HG03103 (cell line): ENCODE results near the gene AGO4.
"Not testable (repeated sequence)": the region's sequence is repeated elsewhere in the genome, so short reads cannot be mapped to it uniquely, and the experiment has no call there.

Source experiments
- ATAC-seq: cut with Tn5 transposase; IDR thresholded peaks from one replicate; pipeline ENCODE4 v1.9.1; 2021; ENCODE audit warnings: low read depth; ENCODE audit not compliant: unreplicated experiment

Gene AGO4

GRCh38 chr1:35810096-35810881 is 2.5 kb downstream of the AGO4 start:
- ATAC-seq: no peak

- not testable (repeated sequence) for ATAC-seq
Observed at GRCh38 chr1:35812754-35813153, 4.9 kb downstream of the AGO4 start.

- ATAC-seq: no peak
Observed at GRCh38 chr1:35825255-35825654, 17.4 kb downstream of the AGO4 start.

- ATAC-seq: no peak
Observed at GRCh38 chr1:35832276-35832905, 24.6 kb downstream of the AGO4 start.

GRCh38 chr1:35833395-35833794 is 25.6 kb downstream of the AGO4 start:
- ATAC-seq: no peak

- no peak for ATAC-seq
Observed at GRCh38 chr1:35834218-35834617, 26.4 kb downstream of the AGO4 start.

- no peak for ATAC-seq
Observed at GRCh38 chr1:35835398-35835797, 27.6 kb downstream of the AGO4 start.

GRCh38 chr1:35836734-35837133 is 28.9 kb downstream of the AGO4 start:
- no peak for ATAC-seq

GRCh38 chr1:35838693-35839245 is 31.0 kb downstream of the AGO4 start:
- no peak for ATAC-seq

- no peak for ATAC-seq
Observed at GRCh38 chr1:35844826-35845225, 37.0 kb downstream of the AGO4 start.

- ATAC-seq: no peak
Observed at GRCh38 chr1:35845766-35846165, 38.0 kb downstream of the AGO4 start.

GRCh38 chr1:35847935-35848565 is 40.2 kb downstream of the AGO4 start:
- no peak for ATAC-seq

GRCh38 chr1:35850051-35850450 is 42.2 kb downstream of the AGO4 start:
- ATAC-seq: no peak

GRCh38 chr1:35850716-35851115 is 42.9 kb downstream of the AGO4 start:
- no peak for ATAC-seq

GRCh38 chr1:35851132-35851869 is 43.5 kb downstream of the AGO4 start:
- no peak for ATAC-seq

GRCh38 chr1:35852241-35852640 is 44.4 kb downstream of the AGO4 start:
- ATAC-seq: no peak

- no peak for ATAC-seq
Observed at GRCh38 chr1:35854989-35855700, 47.3 kb downstream of the AGO4 start.

- ATAC-seq: no peak
Observed at GRCh38 chr1:35856964-35857363, 49.1 kb downstream of the AGO4 start.

GRCh38 chr1:35857830-35858229 is 50.0 kb downstream of the AGO4 start:
- ATAC-seq: no peak

- no peak for ATAC-seq
Observed at GRCh38 chr1:35860696-35861095, 52.9 kb downstream of the AGO4 start.
